Activated naive CD8-positive, alpha-beta T cell treated with anti-CD3 and anti-CD28 coated beads for 36 hours (primary cell): ENCODE data around the gene GPATCH4. TPM values are rescaled to one million over a fixed set of nuclear protein-coding genes. Genes with fewer than 3 reads are reported as not detected.

ENCODE experiments used
- DNase-seq: peaks from one replicate; pipeline ENCODE4 v3.0.0; 2021
- H3K27ac Mint-ChIP-seq: one replicate; pipeline ENCODE4 v1.8.0; 2022; ENCODE audit warnings: mild to moderate bottlenecking, moderate library complexity, mixed read lengths
- H3K27me3 Mint-ChIP-seq: one replicate; pipeline ENCODE4 v1.8.0; 2022; ENCODE audit warnings: mild to moderate bottlenecking, mixed read lengths
- H3K36me3 Mint-ChIP-seq: one replicate; pipeline ENCODE4 v1.8.0; 2021; ENCODE audit warnings: mild to moderate bottlenecking, mixed read lengths
- H3K4me1 Mint-ChIP-seq: one replicate; pipeline ENCODE4 v1.8.0; 2021; ENCODE audit warnings: mixed read lengths
- H3K4me3 Mint-ChIP-seq: one replicate; pipeline ENCODE4 v1.8.0; 2022; ENCODE audit warnings: mild to moderate bottlenecking, moderate library complexity, mixed read lengths
- H3K9me3 Mint-ChIP-seq: one replicate; pipeline ENCODE4 v1.8.0; 2022; ENCODE audit warnings: mixed read lengths
- total RNA-seq, 2 experiments: library from RNA; stranded (reverse); gene quantifications; one replicate each; pipeline ENCODE4 v1.2.3, GENCODE V29; 2021

GPATCH4 gene
- total RNA-seq, 2 experiments from 2014 or later, result 103 TPM

GRCh38 chr1:156581661-156582387 is 19.5 kb downstream of the GPATCH4 start:
- peak; percentile 74 for DNase-seq
- Mint-ChIP-seq H3K27me3 (no peaks in the 10 kb centered on the region), H3K27ac (peak overlapping the region; percentile 98), H3K36me3 (peaks cover 9% of the 10 kb centered on the region), H3K9me3 (no peaks in the 10 kb centered on the region), H3K4me1 (peaks cover 23% of the 10 kb centered on the region), H3K4me3 (peak overlapping the region; percentile 99)

- H3K9me3 Mint-ChIP-seq, result no peaks in the 10 kb centered on the region
- no peak for DNase-seq
- peaks cover 23% of the 10 kb centered on the region for H3K4me1 Mint-ChIP-seq
- H3K4me3 Mint-ChIP-seq, result no peak within 1 kb of the TSS
- no peak within 1 kb of the TSS for H3K27ac Mint-ChIP-seq
- H3K36me3 Mint-ChIP-seq, result peaks cover 2% of the 10 kb centered on the region
- H3K27me3 Mint-ChIP-seq, result no peaks in the 10 kb centered on the region
Measured at GRCh38 chr1:156579472-156579871, 21.8 kb downstream of the GPATCH4 start, which contains the start of gene TTC24. Gene TTC24, plus strand, starts transcription at chr1:156579723. Its CDS starts 1,642 bp downstream, at chr1:156581365.

- Mint-ChIP-seq H3K27me3 (peaks cover 8% of the 10 kb centered on the region), H3K9me3 (no peaks in the 10 kb centered on the region), H3K4me3 (no peak overlapping the region), H3K4me1 (peaks cover 12% of the 10 kb centered on the region), H3K27ac (no peak overlapping the region), H3K36me3 (no peaks in the 10 kb centered on the region)
- no peak for DNase-seq
Measured at GRCh38 chr1:156578055-156578454, 23.2 kb downstream of the GPATCH4 start.

GRCh38 chr1:156577550-156577949 is 23.7 kb downstream of the GPATCH4 start:
- Mint-ChIP-seq H3K4me1 (peaks cover 10% of the 10 kb centered on the region), H3K9me3 (no peaks in the 10 kb centered on the region), H3K4me3 (no peak overlapping the region), H3K27me3 (peaks cover 13% of the 10 kb centered on the region), H3K36me3 (no peaks in the 10 kb centered on the region), H3K27ac (no peak overlapping the region)
- DNase-seq, result no peak

GRCh38 chr1:156574039-156574633 is 27.1 kb downstream of the GPATCH4 start:
- Mint-ChIP-seq H3K27me3 (peaks cover 34% of the 10 kb centered on the region), H3K4me1 (peaks cover 18% of the 10 kb centered on the region), H3K36me3 (peaks cover 3% of the 10 kb centered on the region), H3K4me3 (no peak overlapping the region), H3K9me3 (no peaks in the 10 kb centered on the region), H3K27ac (no peak overlapping the region)
- DNase-seq, result no peak

- H3K4me3 Mint-ChIP-seq, result peak overlapping the region; percentile 99
- peaks cover 18% of the 10 kb centered on the region for H3K4me1 Mint-ChIP-seq
- DNase-seq, result no peak
- H3K36me3 Mint-ChIP-seq, result peaks cover 4% of the 10 kb centered on the region
- H3K27me3 Mint-ChIP-seq, result peaks cover 34% of the 10 kb centered on the region
- no peaks in the 10 kb centered on the region for H3K9me3 Mint-ChIP-seq
- no peak overlapping the region for H3K27ac Mint-ChIP-seq
Measured at GRCh38 chr1:156572663-156573018, 28.6 kb downstream of the GPATCH4 start.

GRCh38 chr1:156571919-156572662 is 29.2 kb downstream of the GPATCH4 start, which contains the start of gene IQGAP3:
Gene IQGAP3, minus strand, starts transcription at chr1:156572565. Its CDS starts 36 bp downstream, at chr1:156572529.
- peaks cover 18% of the 10 kb centered on the region for H3K4me1 Mint-ChIP-seq
- H3K27me3 Mint-ChIP-seq, result peaks cover 34% of the 10 kb centered on the region
- no peaks in the 10 kb centered on the region for H3K9me3 Mint-ChIP-seq
- peak within 1 kb of the TSS; percentile 81 for H3K27ac Mint-ChIP-seq
- H3K36me3 Mint-ChIP-seq, result peaks cover 4% of the 10 kb centered on the region
- peak; percentile 79 for DNase-seq
- H3K4me3 Mint-ChIP-seq, result peak within 1 kb of the TSS; percentile 99

GRCh38 chr1:156571261-156571852 is 29.9 kb downstream of the GPATCH4 start:
- Mint-ChIP-seq H3K4me1 (peaks cover 18% of the 10 kb centered on the region), H3K27ac (no peak overlapping the region), H3K36me3 (peaks cover 4% of the 10 kb centered on the region), H3K4me3 (peak overlapping the region; percentile 99), H3K9me3 (no peaks in the 10 kb centered on the region), H3K27me3 (peaks cover 34% of the 10 kb centered on the region)
- DNase-seq, result no peak

GRCh38 chr1:156566436-156566835 is 34.8 kb downstream of the GPATCH4 start:
- peaks cover 8% of the 10 kb centered on the region for H3K4me1 Mint-ChIP-seq
- H3K4me3 Mint-ChIP-seq, result no peak overlapping the region
- H3K36me3 Mint-ChIP-seq, result peaks cover 2% of the 10 kb centered on the region
- no peaks in the 10 kb centered on the region for H3K9me3 Mint-ChIP-seq
- H3K27me3 Mint-ChIP-seq, result peaks cover 9% of the 10 kb centered on the region
- H3K27ac Mint-ChIP-seq, result no peak overlapping the region
- DNase-seq, result no peak

GRCh38 chr1:156565519-156565918 is 35.8 kb downstream of the GPATCH4 start:
- H3K27ac Mint-ChIP-seq, result no peak overlapping the region
- no peak for DNase-seq
- H3K4me3 Mint-ChIP-seq, result no peak overlapping the region
- H3K4me1 Mint-ChIP-seq, result no peaks in the 10 kb centered on the region
- no peaks in the 10 kb centered on the region for H3K9me3 Mint-ChIP-seq
- no peaks in the 10 kb centered on the region for H3K27me3 Mint-ChIP-seq
- H3K36me3 Mint-ChIP-seq, result peaks cover 2% of the 10 kb centered on the region

- no peak for DNase-seq
- Mint-ChIP-seq H3K27me3 (no peaks in the 10 kb centered on the region), H3K4me3 (no peak overlapping the region), H3K4me1 (no peaks in the 10 kb centered on the region), H3K27ac (no peak overlapping the region), H3K36me3 (no peaks in the 10 kb centered on the region), H3K9me3 (no peaks in the 10 kb centered on the region)
Measured at GRCh38 chr1:156560585-156561163, 40.6 kb downstream of the GPATCH4 start.

GRCh38 chr1:156559797-156560385 is 41.4 kb downstream of the GPATCH4 start:
- Mint-ChIP-seq H3K27ac (no peak overlapping the region), H3K9me3 (no peaks in the 10 kb centered on the region), H3K36me3 (peaks cover 2% of the 10 kb centered on the region), H3K27me3 (no peaks in the 10 kb centered on the region), H3K4me1 (no peaks in the 10 kb centered on the region), H3K4me3 (no peak overlapping the region)
- DNase-seq, result no peak

- Mint-ChIP-seq H3K9me3 (no peaks in the 10 kb centered on the region), H3K4me3 (no peak overlapping the region), H3K27ac (no peak overlapping the region), H3K27me3 (no peaks in the 10 kb centered on the region), H3K36me3 (peaks cover 2% of the 10 kb centered on the region), H3K4me1 (no peaks in the 10 kb centered on the region)
- no peak for DNase-seq
Measured at GRCh38 chr1:156559086-156559796, 42.0 kb downstream of the GPATCH4 start.

GRCh38 chr1:156556354-156556753 is 44.9 kb downstream of the GPATCH4 start:
- no peaks in the 10 kb centered on the region for H3K9me3 Mint-ChIP-seq
- no peak overlapping the region for H3K4me3 Mint-ChIP-seq
- H3K27ac Mint-ChIP-seq, result no peak overlapping the region
- no peaks in the 10 kb centered on the region for H3K4me1 Mint-ChIP-seq
- DNase-seq, result no peak
- no peaks in the 10 kb centered on the region for H3K27me3 Mint-ChIP-seq
- H3K36me3 Mint-ChIP-seq, result peaks cover 2% of the 10 kb centered on the region
